GM12801 (cell line): Measurements from ENCODE around the gene CCDC80.

Experiments used
- TF ChIP-seq, protein P1 (sequence below): IDR thresholded peaks from one replicate; pipeline ENCODE4 v1.5.1; 2011; ENCODE audit warnings: control low read depth; ENCODE audit not compliant: insufficient read length; ENCODE audit errors: extremely low read depth

Gene CCDC80

DNA sequence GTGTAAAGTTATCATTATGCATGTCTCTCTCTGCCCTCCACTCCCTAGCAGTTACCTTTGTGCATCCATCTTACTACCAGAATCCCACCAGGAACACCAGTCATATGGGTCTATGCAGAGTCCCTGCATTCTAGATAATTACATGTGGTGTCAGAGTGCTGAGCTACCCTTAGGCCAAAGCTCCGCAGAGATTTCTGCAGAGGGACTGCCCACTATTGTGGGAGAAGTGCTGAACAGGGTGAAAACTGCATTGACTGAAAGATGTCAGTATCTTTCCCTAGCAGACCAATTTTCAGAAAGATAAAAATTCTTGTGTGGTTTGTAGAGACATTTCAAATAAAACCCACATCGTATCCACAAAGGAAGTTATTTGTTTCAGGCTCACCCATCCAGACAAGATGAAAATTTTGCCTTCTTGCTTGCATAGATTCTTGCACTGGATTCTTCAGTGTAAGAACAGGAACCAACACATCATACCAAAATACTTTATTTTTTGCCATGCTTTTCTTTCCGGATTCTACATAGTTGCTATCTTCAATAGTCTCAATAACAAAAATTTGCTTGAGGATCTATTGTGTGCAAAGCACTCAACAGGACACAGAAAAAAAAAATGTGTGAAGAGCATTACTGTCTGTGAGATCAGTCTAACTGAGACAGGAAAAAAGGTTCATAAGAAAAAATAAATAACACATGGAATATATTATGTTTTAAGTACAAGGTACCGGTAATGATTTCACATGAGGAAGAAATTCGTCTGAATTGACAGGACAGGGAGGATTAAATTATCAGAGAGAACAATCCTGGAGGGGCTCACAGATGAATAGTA, 32.0 kb upstream of the CCDC80 start:
- TF ChIP-seq, protein P1, sequence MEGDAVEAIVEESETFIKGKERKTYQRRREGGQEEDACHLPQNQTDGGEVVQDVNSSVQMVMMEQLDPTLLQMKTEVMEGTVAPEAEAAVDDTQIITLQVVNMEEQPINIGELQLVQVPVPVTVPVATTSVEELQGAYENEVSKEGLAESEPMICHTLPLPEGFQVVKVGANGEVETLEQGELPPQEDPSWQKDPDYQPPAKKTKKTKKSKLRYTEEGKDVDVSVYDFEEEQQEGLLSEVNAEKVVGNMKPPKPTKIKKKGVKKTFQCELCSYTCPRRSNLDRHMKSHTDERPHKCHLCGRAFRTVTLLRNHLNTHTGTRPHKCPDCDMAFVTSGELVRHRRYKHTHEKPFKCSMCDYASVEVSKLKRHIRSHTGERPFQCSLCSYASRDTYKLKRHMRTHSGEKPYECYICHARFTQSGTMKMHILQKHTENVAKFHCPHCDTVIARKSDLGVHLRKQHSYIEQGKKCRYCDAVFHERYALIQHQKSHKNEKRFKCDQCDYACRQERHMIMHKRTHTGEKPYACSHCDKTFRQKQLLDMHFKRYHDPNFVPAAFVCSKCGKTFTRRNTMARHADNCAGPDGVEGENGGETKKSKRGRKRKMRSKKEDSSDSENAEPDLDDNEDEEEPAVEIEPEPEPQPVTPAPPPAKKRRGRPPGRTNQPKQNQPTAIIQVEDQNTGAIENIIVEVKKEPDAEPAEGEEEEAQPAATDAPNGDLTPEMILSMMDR: no peak

DNA sequence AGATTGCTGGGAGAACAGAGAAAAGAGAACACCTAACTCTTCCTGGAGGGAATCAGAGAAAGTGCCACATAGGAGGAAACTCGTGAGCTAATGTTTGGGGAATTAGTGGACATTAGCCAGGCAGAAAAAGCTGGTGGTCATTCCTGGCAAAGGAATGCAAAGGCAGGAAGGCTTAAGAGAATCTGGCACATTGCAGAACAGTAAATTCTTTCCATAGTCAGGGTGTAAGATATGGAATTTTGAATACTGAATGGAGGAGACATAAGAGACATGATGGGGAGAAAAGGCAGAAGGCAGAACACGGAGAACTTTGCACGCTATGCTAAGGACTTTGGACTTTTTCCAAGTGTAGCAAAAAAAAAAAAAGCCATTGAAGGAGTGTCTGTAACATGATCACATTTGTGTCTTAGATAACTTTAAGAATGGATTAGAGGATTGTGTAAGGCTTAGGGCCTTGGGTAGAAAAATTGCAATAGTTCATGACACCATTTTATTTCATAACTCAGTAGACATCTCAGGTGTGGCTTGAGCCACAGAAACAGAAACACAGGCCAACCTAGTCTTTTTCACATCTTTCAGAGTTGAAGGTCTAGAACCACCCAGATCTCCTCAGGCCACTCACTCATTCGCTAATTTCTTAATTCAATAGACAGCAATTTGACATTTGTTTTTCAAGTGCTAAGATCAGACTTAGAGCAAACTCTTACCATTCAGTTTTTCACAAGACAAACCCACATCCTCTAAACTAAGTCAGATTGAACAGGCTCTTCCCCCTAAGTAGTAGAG, 31.2 kb upstream of the CCDC80 start:
- TF ChIP-seq, protein P1: no peak

DNA sequence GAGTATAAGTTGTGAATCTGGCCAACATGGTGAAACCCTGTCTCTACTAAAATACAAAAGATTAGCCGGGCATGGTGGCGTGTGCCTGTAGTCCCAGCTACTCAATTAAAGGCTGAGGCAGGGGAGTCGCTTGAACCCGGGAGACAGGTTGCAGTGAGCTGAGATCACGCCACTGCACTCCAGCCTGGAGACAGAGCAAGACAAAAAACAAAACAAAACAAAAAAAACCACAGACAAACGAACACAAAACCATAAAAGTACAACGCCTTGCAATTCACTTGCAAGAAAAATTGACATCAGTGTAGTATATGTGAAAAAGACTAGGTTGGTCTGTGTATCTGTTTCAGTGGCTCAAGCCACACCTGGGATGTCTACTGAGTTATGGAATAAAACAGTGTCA, 29.9 kb upstream of the CCDC80 start:
- TF ChIP-seq, protein P1: no peak

DNA sequence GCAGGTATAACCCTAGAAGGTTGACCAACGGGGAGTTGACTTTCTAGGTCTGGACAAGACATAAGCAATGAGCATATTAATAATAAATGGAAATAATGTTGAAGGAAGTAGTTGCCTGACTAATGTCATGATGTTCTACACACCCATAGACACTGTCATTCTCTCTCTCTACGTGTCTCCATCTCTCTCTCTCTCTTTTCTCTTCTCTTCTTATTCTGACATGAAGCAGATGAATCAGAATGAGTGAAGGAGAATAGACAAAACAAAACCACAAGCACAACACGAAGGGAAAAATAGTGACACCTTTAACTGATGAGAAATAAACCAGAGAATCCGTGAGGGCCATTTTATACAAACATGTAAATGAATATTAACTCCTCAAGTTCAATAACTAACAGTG, 26.7 kb upstream of the CCDC80 start:
- TF ChIP-seq, protein P1: no peak

DNA sequence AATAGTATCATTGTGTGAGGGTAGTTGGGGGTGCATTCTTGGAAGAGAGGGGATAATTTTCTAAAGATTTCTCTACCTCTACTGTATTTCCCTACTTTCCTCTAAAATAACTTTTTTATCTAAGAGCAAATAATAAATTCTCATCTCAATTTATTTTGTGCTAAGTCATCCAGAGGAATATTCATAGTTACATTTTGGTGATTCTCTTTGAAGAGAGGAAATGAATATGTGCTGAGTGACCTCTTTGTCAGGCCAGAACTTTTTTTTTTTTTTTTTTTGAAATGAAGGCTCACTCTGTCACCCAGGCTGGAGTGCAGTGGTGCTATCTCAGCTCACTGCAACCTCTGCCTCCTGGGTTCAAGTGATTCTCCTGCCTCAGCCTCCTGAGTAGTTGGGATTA, 15.1 kb upstream of the CCDC80 start:
- TF ChIP-seq, protein P1: no peak

DNA sequence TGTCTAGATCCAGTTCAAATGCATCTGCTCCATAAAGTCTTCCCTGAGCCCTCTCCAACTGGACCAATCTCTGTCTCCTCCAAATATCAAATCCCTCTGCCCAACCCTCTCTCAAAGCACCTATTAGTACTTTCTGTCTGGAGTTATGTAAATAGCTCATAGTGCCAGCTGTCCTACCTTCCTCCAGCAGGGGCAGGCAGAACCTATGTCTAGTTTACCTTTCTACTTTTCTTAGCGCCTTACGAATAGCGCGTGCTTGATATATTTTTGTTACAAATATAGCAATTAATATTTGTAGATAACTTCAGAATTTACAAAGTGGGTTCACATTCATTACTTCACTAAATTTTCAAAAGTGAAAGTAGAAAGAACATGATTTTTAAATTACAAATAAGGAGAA, 14.0 kb upstream of the CCDC80 start:
- TF ChIP-seq, protein P1: no peak

DNA sequence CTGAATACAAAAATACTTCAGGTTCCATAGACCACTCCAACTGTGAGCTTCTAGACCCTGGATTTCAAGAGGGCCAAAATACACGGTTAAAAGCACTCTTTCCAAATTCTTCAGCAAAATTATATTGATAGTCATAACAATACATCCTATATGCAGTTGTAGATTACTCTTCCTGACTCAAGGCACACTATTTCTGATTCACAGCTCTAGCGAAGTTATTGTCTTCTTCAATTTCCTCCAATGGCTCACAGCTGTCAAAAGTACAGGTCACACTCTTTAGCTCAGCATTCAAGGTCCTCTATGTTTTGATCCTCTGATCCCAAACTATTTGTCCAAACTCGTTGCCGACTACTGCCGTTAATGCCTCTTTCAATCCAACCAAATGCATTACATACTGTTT, 13.5 kb upstream of the CCDC80 start:
- TF ChIP-seq, protein P1: no peak
